GM13977 (cell line): ENCODE measurements around the gene SYT2.

Source experiments
- DNase-seq: peaks from one replicate; pipeline ENCODE4 v3.0.0; 2012; ENCODE audit warnings: low spot score
- in situ Hi-C: fragments of 300-500 bp; cut with MboI; formaldehyde crosslinking; loops from one replicate; pipeline ENCODE4 v1.12.0; 2022; ENCODE audit warnings: low sequenced_read_pairs, low pct_unique_long_range_greater_than_20kb, mixed read lengths, inconsistent platforms; ENCODE audit not compliant: unreplicated experiment
- TF ChIP-seq, protein P1 (sequence below): IDR thresholded peaks from 2 replicates; pipeline ENCODE4 v1.5.1; 2012; ENCODE audit warnings: mild to moderate bottlenecking, control low read depth; ENCODE audit not compliant: insufficient read depth; ENCODE audit errors: extremely low read depth, missing control alignments

SYT2 gene

GRCh38 chr1:202710070-202711045 is at the start of gene SYT2:
Gene SYT2 (minus strand): TSS chr1:202710454. CDS start chr1:202605772, 104,682 bp downstream.
- TF ChIP-seq, protein P1, sequence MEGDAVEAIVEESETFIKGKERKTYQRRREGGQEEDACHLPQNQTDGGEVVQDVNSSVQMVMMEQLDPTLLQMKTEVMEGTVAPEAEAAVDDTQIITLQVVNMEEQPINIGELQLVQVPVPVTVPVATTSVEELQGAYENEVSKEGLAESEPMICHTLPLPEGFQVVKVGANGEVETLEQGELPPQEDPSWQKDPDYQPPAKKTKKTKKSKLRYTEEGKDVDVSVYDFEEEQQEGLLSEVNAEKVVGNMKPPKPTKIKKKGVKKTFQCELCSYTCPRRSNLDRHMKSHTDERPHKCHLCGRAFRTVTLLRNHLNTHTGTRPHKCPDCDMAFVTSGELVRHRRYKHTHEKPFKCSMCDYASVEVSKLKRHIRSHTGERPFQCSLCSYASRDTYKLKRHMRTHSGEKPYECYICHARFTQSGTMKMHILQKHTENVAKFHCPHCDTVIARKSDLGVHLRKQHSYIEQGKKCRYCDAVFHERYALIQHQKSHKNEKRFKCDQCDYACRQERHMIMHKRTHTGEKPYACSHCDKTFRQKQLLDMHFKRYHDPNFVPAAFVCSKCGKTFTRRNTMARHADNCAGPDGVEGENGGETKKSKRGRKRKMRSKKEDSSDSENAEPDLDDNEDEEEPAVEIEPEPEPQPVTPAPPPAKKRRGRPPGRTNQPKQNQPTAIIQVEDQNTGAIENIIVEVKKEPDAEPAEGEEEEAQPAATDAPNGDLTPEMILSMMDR: no peak
- DNase-seq: no peak
- in situ Hi-C loops: loop anchor here (25.0 kb wide), 2 partner anchors 248 to 523 kb away; partner anchors contain the start of gene LGR6

GRCh38 chr1:202756391-202756790 is 46.1 kb upstream of the SYT2 start:
- in situ Hi-C loops: loop anchor here (25.0 kb wide), 1 partner anchor 231 kb away; no protein-coding TSS in a partner anchor
- TF ChIP-seq, protein P1: no peak

DNA sequence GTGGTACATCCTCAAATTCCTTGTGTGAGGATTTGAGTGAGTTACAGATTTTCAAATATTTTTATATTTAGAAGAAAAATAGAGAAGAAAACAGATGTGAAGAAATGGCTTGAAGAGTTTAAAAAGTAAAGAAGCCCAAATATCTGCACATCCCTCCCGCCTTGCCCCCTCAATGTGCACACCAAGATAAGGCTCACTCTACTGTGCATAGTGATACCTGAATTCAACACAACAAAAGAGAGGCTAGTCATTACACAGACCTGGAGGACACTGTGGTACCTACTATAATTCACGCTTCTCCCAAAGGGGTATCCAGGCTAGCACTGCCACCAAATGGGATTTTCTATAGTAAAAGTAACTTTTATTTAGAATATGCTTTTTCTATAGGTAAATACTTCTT is 44.0 kb upstream of the SYT2 start:
- in situ Hi-C loops: loop anchor here (25.0 kb wide), 1 partner anchor 233 kb away; no protein-coding TSS in a partner anchor
- no peak for DNase-seq
- TF ChIP-seq, protein P1: no peak

More at GRCh38 chr1:202756391-202756790, 46.1 kb upstream of the SYT2 start:
- DNase-seq: no peak

GRCh38 chr1:202752774-202753173 is 42.5 kb upstream of the SYT2 start:
- TF ChIP-seq, protein P1: no peak
- no peak for DNase-seq
- in situ Hi-C loops: loop anchor here (25.0 kb wide), 1 partner anchor 235 kb away; no protein-coding TSS in a partner anchor

DNA sequence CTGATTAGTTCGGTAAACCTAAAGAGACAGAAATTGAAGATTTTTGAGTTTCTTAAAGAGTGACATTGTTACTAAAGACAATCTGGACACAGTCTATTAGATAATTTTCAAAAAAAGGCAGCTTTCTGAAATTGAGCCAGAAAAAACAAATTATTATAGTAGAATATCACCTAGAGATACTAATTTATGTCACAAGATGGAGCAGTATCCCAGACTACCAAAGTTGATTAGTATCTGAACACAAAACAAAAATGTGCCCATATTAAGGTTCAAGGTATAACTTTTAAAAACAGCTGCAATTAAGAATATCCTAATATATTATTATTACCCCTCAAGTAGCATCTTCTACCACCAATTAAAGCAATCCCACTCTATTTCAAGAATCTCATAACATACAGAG is 40.5 kb upstream of the SYT2 start:
- in situ Hi-C loops: loop anchor here (25.0 kb wide), 1 partner anchor 237 kb away; no protein-coding TSS in a partner anchor
- TF ChIP-seq, protein P1: no peak
- DNase-seq: no peak

GRCh38 chr1:202750024-202750423 is 39.8 kb upstream of the SYT2 start:
- no peak for DNase-seq
- in situ Hi-C loops: loop anchor here (25.0 kb wide), 1 partner anchor 237 kb away; no protein-coding TSS in a partner anchor
- TF ChIP-seq, protein P1: no peak
